ENCODE measurements around the gene SUCLG2.

SUCLG2 gene

GRCh38 chr3:67458896-67459530, 195.4 kb downstream of the SUCLG2 start:
- DNase-seq (ENCODE audit: low read depth in 2 of 2): no peak

- DNase-seq (ENCODE audit: low read depth in 2 of 2): no peak
Measured at GRCh38 chr3:67458408-67458807, 196.0 kb downstream of the SUCLG2 start.

- DNase-seq (ENCODE audit: low read depth in 2 of 2): no peak
Measured at GRCh38 chr3:67453628-67454027, 200.8 kb downstream of the SUCLG2 start.

GRCh38 chr3:67450153-67450552, 204.3 kb downstream of the SUCLG2 start:
- no peak for DNase-seq (ENCODE audit: low read depth in 2 of 2)

- DNase-seq (ENCODE audit: low read depth in 2 of 2): no peak
Measured at GRCh38 chr3:67447393-67447792, 207.0 kb downstream of the SUCLG2 start.

- DNase-seq (ENCODE audit: low read depth in 2 of 2): no peak
Measured at GRCh38 chr3:67437789-67438188, 216.6 kb downstream of the SUCLG2 start.

- DNase-seq (ENCODE audit: low read depth in 2 of 2): no peak
Measured at GRCh38 chr3:67437090-67437489, 217.3 kb downstream of the SUCLG2 start.

GRCh38 chr3:67433109-67433508, 221.3 kb downstream of the SUCLG2 start:
- no peak for DNase-seq (ENCODE audit: low read depth in 2 of 2)

- DNase-seq (ENCODE audit: low read depth in 2 of 2): no peak
Measured at GRCh38 chr3:67431887-67432286, 222.5 kb downstream of the SUCLG2 start.

- DNase-seq (ENCODE audit: low read depth in 2 of 2): no peak
Measured at GRCh38 chr3:67423722-67424121, 230.7 kb downstream of the SUCLG2 start.

GRCh38 chr3:67421912-67422311, 232.5 kb downstream of the SUCLG2 start:
- no peak for DNase-seq (ENCODE audit: low read depth in 2 of 2)

GRCh38 chr3:67419779-67420178, 234.6 kb downstream of the SUCLG2 start:
- no peak for DNase-seq (ENCODE audit: low read depth in 2 of 2)

GRCh38 chr3:67419218-67419529, 235.2 kb downstream of the SUCLG2 start:
- DNase-seq (ENCODE audit: low read depth in 2 of 2): no peak

GRCh38 chr3:67418426-67419217, 235.8 kb downstream of the SUCLG2 start:
- no peak for DNase-seq (ENCODE audit: low read depth in 2 of 2)

- DNase-seq (ENCODE audit: low read depth in 2 of 2): no peak
Measured at GRCh38 chr3:67416703-67417102, 237.7 kb downstream of the SUCLG2 start.

GRCh38 chr3:67415511-67415910, 238.9 kb downstream of the SUCLG2 start:
- no peak for DNase-seq (ENCODE audit: low read depth in 2 of 2)

GRCh38 chr3:67414740-67415139, 239.7 kb downstream of the SUCLG2 start:
- DNase-seq (ENCODE audit: low read depth in 2 of 2): no peak

GRCh38 chr3:67405193-67405592, 249.2 kb downstream of the SUCLG2 start:
- DNase-seq (ENCODE audit: low read depth in 2 of 2): no peak

GRCh38 chr3:67402873-67403272, 251.5 kb downstream of the SUCLG2 start:
- DNase-seq (ENCODE audit: low read depth in 2 of 2): no peak

- no peak for DNase-seq (ENCODE audit: low read depth in 2 of 2)
Measured at GRCh38 chr3:67401921-67402320, 252.5 kb downstream of the SUCLG2 start.

GRCh38 chr3:67400476-67400875, 253.9 kb downstream of the SUCLG2 start:
- DNase-seq (ENCODE audit: low read depth in 2 of 2): no peak

- no peak for DNase-seq (ENCODE audit: low read depth in 2 of 2)
Measured at GRCh38 chr3:67389176-67389575, 265.2 kb downstream of the SUCLG2 start.

- DNase-seq (ENCODE audit: low read depth in 2 of 2): no peak
Measured at GRCh38 chr3:67388738-67389137, 265.7 kb downstream of the SUCLG2 start.

- no peak for DNase-seq (ENCODE audit: low read depth in 2 of 2)
Measured at GRCh38 chr3:67386451-67386850, 268.0 kb downstream of the SUCLG2 start.

All from stimulated activated CD8-positive, alpha-beta memory T cell treated with anti-CD3 and anti-CD28 coated beads, Interleukin-7, amount 100 ng/mL, for 1 hour (primary cell).